HG03025 (cell line): Measurements from ENCODE around the gene C6orf89.
"Not testable (repeated sequence)": the region's sequence is repeated elsewhere in the genome, so short reads cannot be mapped to it uniquely, and the experiment has no call there.

Experiments
- ATAC-seq: cut with Tn5 transposase; IDR thresholded peaks from one replicate; pipeline ENCODE4 v1.9.1; 2021; ENCODE audit warnings: mild to moderate bottlenecking, moderate library complexity; ENCODE audit not compliant: unreplicated experiment, low FRiP score

The C6orf89 gene

GRCh38 chr6:36944650-36945049 is 58.9 kb downstream of the C6orf89 start:
- no peak for ATAC-seq

GRCh38 chr6:36945301-36945700 is 59.5 kb downstream of the C6orf89 start:
- ATAC-seq, result no peak

GRCh38 chr6:36946526-36946925 is 60.8 kb downstream of the C6orf89 start:
- ATAC-seq, result no peak

- no peak for ATAC-seq
These were observed 62.0 kb downstream of the C6orf89 start for GRCh38 chr6:36947570-36948351.

- ATAC-seq, result not testable (repeated sequence)
These were observed 63.3 kb downstream of the C6orf89 start for GRCh38 chr6:36949076-36949475.

GRCh38 chr6:36949636-36950035 is 63.9 kb downstream of the C6orf89 start:
- ATAC-seq, result no peak

- ATAC-seq, result no peak
These were observed 68.1 kb downstream of the C6orf89 start for GRCh38 chr6:36953931-36954261.

GRCh38 chr6:36954262-36954931 is 68.6 kb downstream of the C6orf89 start, which contains the start of gene PI16:
PI16 (plus strand) TSS chr6:36954738; CDS start chr6:36954761, 23 bp downstream.
- ATAC-seq, result no peak

GRCh38 chr6:36955136-36955535 is 69.4 kb downstream of the C6orf89 start:
- no peak for ATAC-seq

- ATAC-seq, result no peak
These were observed 70.1 kb downstream of the C6orf89 start for GRCh38 chr6:36955671-36956445.

GRCh38 chr6:36956446-36956820 is 70.7 kb downstream of the C6orf89 start:
- no peak for ATAC-seq

- no peak for ATAC-seq
These were observed 72.1 kb downstream of the C6orf89 start for GRCh38 chr6:36957773-36958271.

GRCh38 chr6:36958775-36959554 is 73.2 kb downstream of the C6orf89 start:
- no peak for ATAC-seq

GRCh38 chr6:36959555-36960250 is 74.0 kb downstream of the C6orf89 start:
- no peak for ATAC-seq

GRCh38 chr6:36961441-36962435 is 76.0 kb downstream of the C6orf89 start:
- ATAC-seq, result no peak

GRCh38 chr6:36962874-36963273 is 77.1 kb downstream of the C6orf89 start:
- ATAC-seq, result no peak

- no peak for ATAC-seq
These were observed 77.9 kb downstream of the C6orf89 start for GRCh38 chr6:36963451-36964290.

GRCh38 chr6:36964349-36964748 is 78.6 kb downstream of the C6orf89 start:
- no peak for ATAC-seq
